Body of pancreas (tissue), 4 donors: ENCODE measurements around the gene FAM228A.

Source experiments
- POLR2A ChIP-seq, 3 donors: fragments of 450-650 bp; IDR thresholded peaks; one replicate each; pipeline ENCODE4 v1.6.1; 2016; ENCODE audit warnings: antibody characterized with exemption in 3 of 3, mild to moderate bottlenecking in 2 of 3
- TF ChIP-seq, protein P1 (sequence below), 7 experiments: fragments of 450-650 bp in 4 of 7; fragments of 200-600 bp in 3 of 7; sonication (generic) in 3 of 7; IDR thresholded peaks; one replicate each; pipeline ENCODE4 v1.5.1; 2016 to 2019; ENCODE audit warnings: antibody characterized with exemption in 7 of 7

- TF ChIP-seq, protein P1, sequence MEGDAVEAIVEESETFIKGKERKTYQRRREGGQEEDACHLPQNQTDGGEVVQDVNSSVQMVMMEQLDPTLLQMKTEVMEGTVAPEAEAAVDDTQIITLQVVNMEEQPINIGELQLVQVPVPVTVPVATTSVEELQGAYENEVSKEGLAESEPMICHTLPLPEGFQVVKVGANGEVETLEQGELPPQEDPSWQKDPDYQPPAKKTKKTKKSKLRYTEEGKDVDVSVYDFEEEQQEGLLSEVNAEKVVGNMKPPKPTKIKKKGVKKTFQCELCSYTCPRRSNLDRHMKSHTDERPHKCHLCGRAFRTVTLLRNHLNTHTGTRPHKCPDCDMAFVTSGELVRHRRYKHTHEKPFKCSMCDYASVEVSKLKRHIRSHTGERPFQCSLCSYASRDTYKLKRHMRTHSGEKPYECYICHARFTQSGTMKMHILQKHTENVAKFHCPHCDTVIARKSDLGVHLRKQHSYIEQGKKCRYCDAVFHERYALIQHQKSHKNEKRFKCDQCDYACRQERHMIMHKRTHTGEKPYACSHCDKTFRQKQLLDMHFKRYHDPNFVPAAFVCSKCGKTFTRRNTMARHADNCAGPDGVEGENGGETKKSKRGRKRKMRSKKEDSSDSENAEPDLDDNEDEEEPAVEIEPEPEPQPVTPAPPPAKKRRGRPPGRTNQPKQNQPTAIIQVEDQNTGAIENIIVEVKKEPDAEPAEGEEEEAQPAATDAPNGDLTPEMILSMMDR (IDR thresholded peaks at IDR 0.05): no peak
- TF ChIP-seq POLR2A (IDR thresholded peaks at IDR 0.05): no peak
Measured at GRCh38 chr2:24237313-24237712, 62.5 kb downstream of the FAM228A start.
